Measurements from ENCODE around the gene CUX1. TPM values are rescaled to one million over a fixed set of nuclear protein-coding genes. Genes with fewer than 3 reads are reported as not detected.

CUX1 gene
- total RNA-seq, 1 donor from 2014 or later = 101 TPM

DNA sequence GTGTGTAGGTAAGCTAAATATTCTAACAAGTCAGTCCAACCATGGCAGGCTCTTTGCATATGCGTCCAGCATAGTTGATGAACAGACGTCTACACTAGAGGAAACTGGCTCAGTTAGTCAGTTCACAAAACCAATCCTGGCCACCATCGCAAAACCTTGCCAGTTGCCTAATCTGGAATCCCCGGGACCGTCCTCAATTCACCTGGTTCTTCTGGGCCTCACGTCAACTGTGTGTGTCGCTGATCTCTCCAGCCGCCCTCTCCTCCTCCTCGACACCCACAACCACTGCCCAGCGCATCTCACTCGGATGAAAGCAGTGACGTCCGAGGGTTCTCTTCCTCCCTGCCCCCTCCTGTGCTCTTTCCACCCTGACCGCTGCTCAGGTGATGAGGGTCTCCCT lies 251.4 kb downstream of the CUX1 start:
- peaks cover 6 to 23% of the 10 kb centered on the region in 2 donors for H3K36me3 ChIP-seq
- H3K4me1 ChIP-seq = no peaks in the 10 kb centered on the region
- TF ChIP-seq, protein P1, sequence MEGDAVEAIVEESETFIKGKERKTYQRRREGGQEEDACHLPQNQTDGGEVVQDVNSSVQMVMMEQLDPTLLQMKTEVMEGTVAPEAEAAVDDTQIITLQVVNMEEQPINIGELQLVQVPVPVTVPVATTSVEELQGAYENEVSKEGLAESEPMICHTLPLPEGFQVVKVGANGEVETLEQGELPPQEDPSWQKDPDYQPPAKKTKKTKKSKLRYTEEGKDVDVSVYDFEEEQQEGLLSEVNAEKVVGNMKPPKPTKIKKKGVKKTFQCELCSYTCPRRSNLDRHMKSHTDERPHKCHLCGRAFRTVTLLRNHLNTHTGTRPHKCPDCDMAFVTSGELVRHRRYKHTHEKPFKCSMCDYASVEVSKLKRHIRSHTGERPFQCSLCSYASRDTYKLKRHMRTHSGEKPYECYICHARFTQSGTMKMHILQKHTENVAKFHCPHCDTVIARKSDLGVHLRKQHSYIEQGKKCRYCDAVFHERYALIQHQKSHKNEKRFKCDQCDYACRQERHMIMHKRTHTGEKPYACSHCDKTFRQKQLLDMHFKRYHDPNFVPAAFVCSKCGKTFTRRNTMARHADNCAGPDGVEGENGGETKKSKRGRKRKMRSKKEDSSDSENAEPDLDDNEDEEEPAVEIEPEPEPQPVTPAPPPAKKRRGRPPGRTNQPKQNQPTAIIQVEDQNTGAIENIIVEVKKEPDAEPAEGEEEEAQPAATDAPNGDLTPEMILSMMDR (IDR thresholded peaks at IDR 0.05) = no peak
- H3K27ac ChIP-seq = no peak overlapping the region
- intact Hi-C loops (cut with DNase I) = no loop called here
- DNase-seq (ENCODE audit: low spot score in 2 of 2) = no peak
- no peaks in the 10 kb centered on the region for H3K9me3 ChIP-seq
- no peaks in the 10 kb centered on the region for H3K27me3 ChIP-seq
- H3K4me3 ChIP-seq = no peak overlapping the region

DNA sequence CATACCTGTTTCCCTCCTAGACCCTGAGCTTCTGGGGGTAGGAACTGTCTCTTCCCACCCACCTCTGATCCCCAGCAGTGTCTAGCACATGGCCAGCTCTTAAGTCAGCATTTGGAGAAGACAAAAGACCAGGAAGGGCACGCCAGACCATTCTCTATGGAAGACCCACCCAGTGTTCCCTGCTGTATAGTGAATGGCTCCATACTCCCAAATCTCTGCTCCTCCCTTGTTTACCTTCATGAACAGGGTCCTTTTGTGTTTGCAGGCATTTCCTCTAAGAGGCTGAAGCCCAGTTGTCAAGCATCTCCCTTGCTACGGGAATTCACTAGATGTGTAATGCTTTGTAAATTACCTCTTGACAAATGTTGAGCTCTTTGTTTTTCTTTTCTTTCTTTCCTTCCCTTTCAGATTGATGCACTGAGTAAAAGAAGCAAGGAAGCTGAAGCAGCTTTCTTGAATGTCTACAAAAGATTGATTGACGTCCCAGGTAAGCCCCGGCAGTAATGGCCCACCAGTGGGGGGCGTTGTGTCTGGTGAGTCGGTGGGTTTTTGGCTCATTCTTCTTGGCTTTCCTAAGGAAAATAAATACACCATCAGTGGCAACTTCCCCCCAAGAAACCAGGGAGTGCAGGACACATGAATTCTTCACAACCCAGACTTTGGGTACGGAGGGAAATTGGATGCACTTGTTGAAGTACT lies 252.7 kb downstream of the CUX1 start:
- DNase-seq (ENCODE audit: low spot score in 2 of 2) = no peak
- no peaks in the 10 kb centered on the region for H3K9me3 ChIP-seq
- H3K4me3 ChIP-seq = no peak overlapping the region
- intact Hi-C loops (cut with DNase I) = no loop called here
- H3K27me3 ChIP-seq = no peaks in the 10 kb centered on the region
- no peak overlapping the region for H3K27ac ChIP-seq
- TF ChIP-seq, protein P1 (IDR thresholded peaks at IDR 0.05) = no peak
- H3K36me3 ChIP-seq = peaks cover 6 to 26% of the 10 kb centered on the region in 2 donors
- no peaks in the 10 kb centered on the region for H3K4me1 ChIP-seq

DNA sequence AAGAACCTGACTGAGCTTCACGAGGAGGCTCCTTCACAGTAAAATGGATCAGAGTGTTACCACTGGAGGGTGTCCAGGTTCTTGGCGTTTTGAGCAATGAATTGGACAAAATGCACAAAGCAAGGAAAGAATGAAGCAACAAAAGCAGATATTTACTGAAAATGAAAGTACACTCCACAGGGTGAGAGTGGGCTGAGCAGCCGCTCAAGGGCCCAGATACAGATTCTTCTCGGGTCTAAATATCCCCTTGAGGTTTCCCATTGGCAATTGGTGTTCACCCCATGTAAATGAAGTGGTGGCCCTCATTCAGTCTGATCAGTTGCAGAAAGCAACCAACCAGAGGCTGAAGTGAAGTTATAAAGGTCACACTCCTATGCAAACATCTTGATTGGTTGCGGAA lies 254.6 kb downstream of the CUX1 start:
- intact Hi-C loops (cut with DNase I) = no loop called here
- TF ChIP-seq, protein P1 (IDR thresholded peaks at IDR 0.05) = no peak
- H3K27me3 ChIP-seq = no peaks in the 10 kb centered on the region
- peaks cover 6 to 30% of the 10 kb centered on the region in 2 donors for H3K36me3 ChIP-seq
- no peaks in the 10 kb centered on the region for H3K9me3 ChIP-seq
- no peak overlapping the region for H3K27ac ChIP-seq
- H3K4me3 ChIP-seq = no peak overlapping the region
- no peaks in the 10 kb centered on the region for H3K4me1 ChIP-seq
- no peak for DNase-seq (ENCODE audit: low spot score in 2 of 2)

DNA sequence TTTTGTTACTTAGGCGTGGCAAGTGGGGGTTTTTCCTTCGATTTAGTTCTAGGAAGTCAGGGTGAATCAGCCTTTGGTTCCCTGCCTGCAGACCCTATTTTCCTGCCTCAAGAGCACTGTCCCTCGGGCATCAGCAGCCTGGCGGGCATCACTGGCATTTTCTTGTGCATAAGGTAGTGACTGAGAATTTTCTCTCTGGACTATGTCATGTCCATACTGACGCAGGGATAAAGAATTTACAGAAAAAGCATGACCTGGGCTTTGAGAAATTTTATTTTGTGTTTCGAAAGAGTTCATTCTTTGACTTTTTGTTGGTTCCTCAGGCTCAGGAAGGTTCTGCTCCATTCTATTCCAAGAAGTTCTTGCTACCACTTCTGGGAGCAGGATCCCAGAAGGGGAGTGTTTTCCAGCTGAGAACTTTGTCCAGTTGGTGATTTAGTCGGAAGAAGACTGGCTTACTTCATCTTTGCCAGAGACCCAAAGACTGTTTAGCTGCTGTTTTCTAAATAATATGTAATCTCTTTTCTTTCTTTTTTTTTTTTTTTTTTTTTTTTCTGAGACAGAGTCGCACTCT lies 255.3 kb downstream of the CUX1 start:
- Histone ChIP-seq H3K36me3 (peaks cover 6 to 30% of the 10 kb centered on the region in 2 donors), H3K4me3 (no peak overlapping the region), H3K4me1 (no peaks in the 10 kb centered on the region), H3K9me3 (no peaks in the 10 kb centered on the region), H3K27me3 (no peaks in the 10 kb centered on the region), H3K27ac (no peak overlapping the region)
- no peak for DNase-seq (ENCODE audit: low spot score in 2 of 2)
- TF ChIP-seq, protein P1 (IDR thresholded peaks at IDR 0.05) = no peak
- intact Hi-C loops (cut with DNase I) = no loop called here

DNA sequence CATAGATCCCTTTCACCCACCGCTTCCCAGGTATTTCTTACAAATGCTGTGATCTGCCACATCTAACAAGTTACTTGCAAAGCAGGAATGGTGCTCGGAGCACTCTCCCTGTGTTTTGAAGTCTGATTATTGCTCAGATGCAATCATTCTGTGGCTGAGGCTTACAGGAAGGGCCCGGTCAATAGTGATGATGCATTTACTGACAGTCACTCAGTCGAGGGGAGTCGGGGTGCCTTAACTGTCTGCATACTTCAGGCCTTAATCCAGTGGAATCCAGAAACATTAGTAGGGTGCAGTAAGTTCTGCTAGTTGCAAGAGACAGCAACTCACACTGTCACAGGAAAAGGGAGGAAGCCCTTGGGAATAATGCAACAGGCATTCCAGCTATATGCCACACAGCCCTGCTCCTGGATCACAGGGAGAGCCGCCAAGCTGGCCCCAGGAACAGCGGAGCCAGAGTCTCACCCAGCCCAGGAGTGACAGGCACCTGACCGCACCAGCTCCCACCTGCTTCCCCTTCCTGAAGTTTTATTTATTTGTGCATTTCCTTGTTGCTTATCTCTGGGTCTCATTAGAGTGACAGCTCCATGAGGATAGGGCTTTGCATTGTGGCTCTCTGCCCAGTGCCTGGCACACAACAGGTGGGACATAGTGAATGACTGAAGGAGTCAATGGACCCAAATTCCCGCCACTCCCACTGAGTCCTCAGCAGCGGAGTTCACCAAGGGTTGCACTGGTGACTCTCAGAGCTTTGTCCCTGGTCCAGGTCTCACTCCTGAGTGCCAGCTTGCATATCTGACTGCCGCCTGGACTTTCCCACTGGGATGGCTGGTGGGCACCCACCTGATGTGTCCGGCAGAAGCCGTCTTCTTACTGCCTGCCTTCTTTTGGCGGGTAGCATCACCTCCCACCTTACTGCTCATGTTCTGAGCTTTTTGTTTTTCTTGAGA lies 256.8 kb downstream of the CUX1 start:
- intact Hi-C loops (cut with DNase I) = no loop called here
- TF ChIP-seq, protein P1 (IDR thresholded peaks at IDR 0.05) = no peak

More for the DNA sequence above, 256.8 kb downstream of the CUX1 start:
- Histone ChIP-seq H3K4me1 (no peaks in the 10 kb centered on the region), H3K27me3 (no peaks in the 10 kb centered on the region), H3K4me3 (no peak overlapping the region), H3K36me3 (peaks cover 6 to 30% of the 10 kb centered on the region in 2 donors), H3K9me3 (no peaks in the 10 kb centered on the region), H3K27ac (no peak overlapping the region)
- no peak for DNase-seq (ENCODE audit: low spot score in 2 of 2)
